ENCODE measurements around the gene NFATC1.

DNA sequence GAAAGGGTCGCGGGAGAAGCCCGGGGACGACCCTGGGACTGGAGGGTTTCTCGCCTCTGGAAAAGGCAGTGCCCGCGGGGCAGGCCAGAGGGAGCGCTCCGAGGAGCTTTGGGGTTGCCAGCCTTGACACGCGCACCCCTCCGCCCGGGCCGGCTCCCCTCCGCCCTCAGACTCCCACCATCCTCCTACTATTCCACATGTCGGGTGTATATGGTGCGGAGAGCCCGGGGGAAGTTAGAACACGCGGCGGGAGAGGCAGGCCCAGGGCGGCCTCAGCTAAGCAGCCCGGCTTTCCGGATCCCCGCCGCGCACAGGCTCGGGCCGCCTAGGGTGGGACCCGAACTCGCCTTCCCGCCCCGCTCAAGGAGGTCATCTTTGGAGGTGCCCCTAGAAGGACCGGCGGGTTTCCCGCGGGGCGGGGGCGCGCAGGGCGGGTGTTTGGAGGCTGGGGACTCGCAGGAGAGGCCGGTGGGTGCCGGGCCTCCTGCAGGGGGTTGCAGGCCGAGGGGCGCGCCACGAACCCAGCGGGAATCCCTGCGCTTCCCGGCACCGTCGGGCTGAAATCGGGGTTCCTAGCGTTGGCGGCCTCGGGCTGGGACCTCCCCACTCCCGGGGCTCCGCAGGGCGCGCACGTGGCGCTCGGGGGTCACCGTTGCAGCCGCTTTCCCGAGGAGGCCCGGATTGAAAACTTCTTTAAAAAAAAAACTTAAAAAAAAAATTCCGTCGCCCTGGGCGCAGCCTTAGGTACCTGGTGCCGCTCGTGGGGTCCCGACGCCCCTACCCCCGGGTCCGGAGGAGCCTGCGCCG, 3.7 kb downstream of the NFATC1 start:
- TF ChIP-seq EP300 (IDR thresholded peaks at IDR 0.05) (no peak), MAZ (IDR thresholded peaks at IDR 0.05; ENCODE audit: borderline replicate concordance, low read depth, low read length) (no peak)
